Ramos (cell line): Measurements from ENCODE around the gene PDZD8.
"Not testable (repeated sequence)": the region's sequence is repeated elsewhere in the genome, so short reads cannot be mapped to it uniquely, and the experiment has no call there.

Source experiments
- in situ Hi-C: fragments of 300-500 bp; cut with MboI; formaldehyde crosslinking; loops from one replicate; pipeline ENCODE4 v1.14.3; 2022; ENCODE audit warnings: low sequenced_read_pairs; ENCODE audit not compliant: unreplicated experiment

The PDZD8 gene

GRCh38 chr10:117230107-117230506 is 145.1 kb downstream of the PDZD8 start:
- in situ Hi-C loops, result not testable (repeated sequence)

GRCh38 chr10:117228210-117228609 is 147.0 kb downstream of the PDZD8 start:
- in situ Hi-C loops, result no loop called here
